ENCODE data around the gene CLIC6. TPM values are rescaled to one million over a fixed set of nuclear protein-coding genes. Genes with fewer than 3 reads are reported as not detected.

CLIC6 gene
- total RNA-seq, 1 donor from 2014 or later, result 1.3 TPM

GRCh38 chr21:34690041-34690792 is 21.4 kb downstream of the CLIC6 start:
- H3K4me3 ChIP-seq (ENCODE audit: low read depth, low read length), result no peak overlapping the region
- no peak for DNase-seq (ENCODE audit: low read depth)
- no peak for TF ChIP-seq CTCF (conservative IDR thresholded peaks at IDR 0.05; ENCODE audit: low read depth, low read length)

GRCh38 chr21:34690793-34691175 is 22.0 kb downstream of the CLIC6 start:
- DNase-seq (ENCODE audit: low read depth), result no peak
- H3K4me3 ChIP-seq (ENCODE audit: low read depth, low read length), result no peak overlapping the region
- no peak for TF ChIP-seq CTCF (conservative IDR thresholded peaks at IDR 0.05; ENCODE audit: low read depth, low read length)

GRCh38 chr21:34691390-34692032 is 22.7 kb downstream of the CLIC6 start:
- no peak for TF ChIP-seq CTCF (conservative IDR thresholded peaks at IDR 0.05; ENCODE audit: low read depth, low read length)
- no peak for DNase-seq (ENCODE audit: low read depth)
- H3K4me3 ChIP-seq (ENCODE audit: low read depth, low read length), result no peak overlapping the region

- DNase-seq (ENCODE audit: low read depth), result no peak
- H3K4me3 ChIP-seq (ENCODE audit: low read depth, low read length), result no peak overlapping the region
- no peak for TF ChIP-seq CTCF (conservative IDR thresholded peaks at IDR 0.05; ENCODE audit: low read depth, low read length)
These were observed 23.7 kb downstream of the CLIC6 start for GRCh38 chr21:34692458-34693020.

GRCh38 chr21:34693192-34693810 is 24.5 kb downstream of the CLIC6 start:
- DNase-seq (ENCODE audit: low read depth), result no peak
- no peak overlapping the region for H3K4me3 ChIP-seq (ENCODE audit: low read depth, low read length)
- TF ChIP-seq CTCF (conservative IDR thresholded peaks at IDR 0.05; ENCODE audit: low read depth, low read length), result peak; percentile 90

- no peak for TF ChIP-seq CTCF (conservative IDR thresholded peaks at IDR 0.05; ENCODE audit: low read depth, low read length)
- no peak for DNase-seq (ENCODE audit: low read depth)
- no peak overlapping the region for H3K4me3 ChIP-seq (ENCODE audit: low read depth, low read length)
These were observed 26.6 kb downstream of the CLIC6 start for GRCh38 chr21:34695434-34695833.
